ENCODE data around the gene DUOX2. TPM values are rescaled to one million over a fixed set of nuclear protein-coding genes. Genes with fewer than 3 reads are reported as not detected.
"Not testable (repeated sequence)": the region's sequence is repeated elsewhere in the genome, so short reads cannot be mapped to it uniquely, and the experiment has no call there.

DUOX2 gene
- total RNA-seq, 1 experiment from 2014 or later = 0.02 TPM

DNA sequence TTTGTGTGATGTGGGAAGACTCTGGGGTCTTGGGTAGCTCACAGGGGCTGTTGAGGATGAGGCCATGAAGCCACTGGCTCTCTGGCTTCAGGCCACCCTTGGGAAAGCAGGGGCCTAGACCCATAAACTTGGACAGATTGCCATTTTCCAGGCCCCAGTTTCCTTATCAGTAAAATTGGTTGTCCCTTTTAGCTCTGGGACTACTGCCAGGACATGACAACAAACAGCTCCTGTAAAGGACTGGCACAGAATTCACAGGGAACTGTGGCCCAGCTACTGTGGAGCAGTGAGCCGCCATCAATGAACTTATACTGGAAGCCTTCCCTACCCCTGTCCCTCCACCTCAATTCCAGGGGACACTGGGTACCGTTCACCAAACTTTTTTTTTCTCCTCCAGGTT, 36.6 kb downstream of the DUOX2 start:
- not testable (repeated sequence) for DNase-seq (ENCODE audit: extremely low read depth, low read depth)

DNA sequence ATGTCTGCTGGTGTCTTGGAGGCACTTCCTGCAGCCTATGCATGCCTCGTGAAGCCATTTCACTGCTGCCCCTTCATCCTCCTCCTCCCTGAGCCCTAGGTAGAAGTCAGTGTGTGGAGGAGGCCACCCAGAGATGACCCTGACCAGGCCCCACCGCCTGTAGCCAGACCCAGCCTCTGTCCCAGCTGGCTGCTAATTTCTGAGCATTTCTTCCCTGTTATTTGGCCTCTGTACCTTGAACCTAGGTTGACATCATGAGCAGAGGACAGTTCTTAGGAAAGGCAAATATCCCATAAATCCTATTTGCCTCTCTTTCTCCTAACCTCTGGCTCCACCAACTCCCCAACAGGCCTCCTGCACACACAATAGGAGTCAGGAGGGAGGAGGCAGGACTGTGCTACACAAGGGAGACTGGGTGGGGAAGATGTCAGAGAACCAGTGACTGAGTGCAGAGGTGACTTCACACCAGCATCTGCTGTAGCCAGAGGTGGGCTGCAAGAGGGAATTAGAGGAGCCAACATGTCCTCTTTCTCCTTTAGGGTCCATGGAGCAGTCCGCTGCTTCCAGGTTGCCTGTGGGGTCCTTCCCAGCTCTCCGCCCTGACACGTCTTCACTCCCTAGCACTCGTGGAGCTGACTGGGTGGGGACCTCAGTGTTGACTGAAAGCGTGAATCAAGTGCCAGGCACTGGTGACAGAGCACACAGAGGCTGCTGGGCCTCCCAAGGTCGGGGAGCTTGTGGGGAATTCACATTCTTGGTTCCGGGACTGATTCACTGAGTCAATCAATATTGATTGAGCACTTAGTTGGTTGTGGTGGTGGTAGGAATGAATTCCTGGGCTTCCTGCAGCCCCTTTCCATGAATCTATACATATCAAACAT, 38.3 kb downstream of the DUOX2 start:
- DNase-seq (ENCODE audit: extremely low read depth, low read depth) = not testable (repeated sequence)

DNA sequence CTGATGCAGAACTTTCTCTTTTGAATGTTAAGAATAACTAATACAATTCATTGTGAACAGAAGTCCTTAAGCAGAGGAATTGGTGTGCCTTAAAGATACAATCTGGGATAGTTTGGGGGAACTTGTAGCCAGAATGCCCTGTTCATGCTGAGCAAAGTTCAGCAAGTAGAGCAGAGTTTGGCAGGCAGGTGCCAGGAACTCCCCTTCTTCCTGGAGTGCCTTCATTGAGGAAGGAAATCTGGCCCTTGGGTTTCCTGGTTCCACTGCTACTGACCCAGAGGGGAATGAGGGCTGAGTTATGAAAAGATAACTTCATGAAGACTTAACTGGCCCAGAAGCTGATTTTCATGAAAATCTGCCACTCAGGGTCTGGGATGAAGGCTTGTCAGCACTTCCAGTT, 40.4 kb downstream of the DUOX2 start:
- not testable (repeated sequence) for DNase-seq (ENCODE audit: extremely low read depth, low read depth)

DNA sequence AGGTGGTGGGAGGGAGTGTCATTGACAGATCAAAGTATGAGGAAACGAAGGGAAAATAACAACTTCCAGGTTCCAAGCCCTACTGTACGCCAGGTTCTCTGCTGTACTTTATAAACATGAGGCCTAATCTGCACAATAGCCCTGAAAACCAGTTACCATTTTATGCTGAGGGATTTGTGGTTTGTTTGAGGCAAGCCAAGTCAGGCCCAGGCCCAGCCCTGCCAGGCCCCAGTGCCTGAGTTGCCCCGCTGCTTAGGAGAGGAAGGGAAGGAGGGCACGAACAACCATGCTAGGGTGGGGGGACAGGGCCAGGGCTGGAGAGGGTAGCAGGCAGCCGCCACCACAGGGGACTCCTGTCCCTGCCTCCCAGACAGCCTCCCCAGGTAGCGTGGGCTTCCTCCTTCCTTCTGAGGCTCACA, 44.0 kb downstream of the DUOX2 start:
- DNase-seq (ENCODE audit: extremely low read depth, low read depth) = not testable (repeated sequence)

DNA sequence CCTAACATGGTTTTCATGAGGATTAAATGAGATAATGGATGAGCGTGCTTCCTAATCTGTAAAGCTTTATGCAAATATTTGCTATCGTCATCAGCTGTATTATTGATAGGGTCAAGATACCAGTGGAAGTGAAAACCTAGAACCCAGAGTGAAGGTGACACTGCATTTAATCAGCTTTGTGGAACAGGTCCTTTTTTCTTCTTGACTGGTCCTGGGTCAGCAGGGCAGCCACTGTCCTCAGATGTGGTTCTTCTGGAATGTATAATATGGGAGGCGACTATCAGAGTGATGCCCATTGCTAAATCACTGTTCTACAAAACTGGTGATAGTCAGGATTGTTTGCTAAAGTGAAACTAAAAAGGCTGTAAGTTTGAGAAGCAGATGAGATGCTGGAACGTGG, 49.6 kb downstream of the DUOX2 start:
- no peak for DNase-seq (ENCODE audit: extremely low read depth, low read depth)

DNA sequence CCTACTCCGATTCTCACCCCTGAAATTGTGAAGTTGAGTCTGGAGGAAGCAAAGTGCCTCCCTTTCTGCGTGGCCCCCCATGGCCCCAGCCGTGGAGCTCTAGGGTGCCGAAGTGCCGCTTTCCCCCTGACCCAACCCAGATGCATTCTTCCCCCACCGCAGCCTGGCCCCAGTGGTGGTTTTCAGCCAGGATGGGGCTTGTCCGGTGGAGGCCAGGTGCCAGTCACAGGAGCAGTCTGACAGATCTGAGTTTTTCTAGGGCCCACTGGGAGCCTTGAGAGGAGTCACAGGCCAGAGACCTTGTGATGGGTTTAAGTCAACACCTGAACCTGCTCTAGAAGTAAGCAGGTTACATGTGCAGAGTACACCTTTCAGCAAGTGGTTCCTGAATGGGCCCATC, 51.7 kb downstream of the DUOX2 start:
- DNase-seq (ENCODE audit: extremely low read depth, low read depth) = not testable (repeated sequence)

DNA sequence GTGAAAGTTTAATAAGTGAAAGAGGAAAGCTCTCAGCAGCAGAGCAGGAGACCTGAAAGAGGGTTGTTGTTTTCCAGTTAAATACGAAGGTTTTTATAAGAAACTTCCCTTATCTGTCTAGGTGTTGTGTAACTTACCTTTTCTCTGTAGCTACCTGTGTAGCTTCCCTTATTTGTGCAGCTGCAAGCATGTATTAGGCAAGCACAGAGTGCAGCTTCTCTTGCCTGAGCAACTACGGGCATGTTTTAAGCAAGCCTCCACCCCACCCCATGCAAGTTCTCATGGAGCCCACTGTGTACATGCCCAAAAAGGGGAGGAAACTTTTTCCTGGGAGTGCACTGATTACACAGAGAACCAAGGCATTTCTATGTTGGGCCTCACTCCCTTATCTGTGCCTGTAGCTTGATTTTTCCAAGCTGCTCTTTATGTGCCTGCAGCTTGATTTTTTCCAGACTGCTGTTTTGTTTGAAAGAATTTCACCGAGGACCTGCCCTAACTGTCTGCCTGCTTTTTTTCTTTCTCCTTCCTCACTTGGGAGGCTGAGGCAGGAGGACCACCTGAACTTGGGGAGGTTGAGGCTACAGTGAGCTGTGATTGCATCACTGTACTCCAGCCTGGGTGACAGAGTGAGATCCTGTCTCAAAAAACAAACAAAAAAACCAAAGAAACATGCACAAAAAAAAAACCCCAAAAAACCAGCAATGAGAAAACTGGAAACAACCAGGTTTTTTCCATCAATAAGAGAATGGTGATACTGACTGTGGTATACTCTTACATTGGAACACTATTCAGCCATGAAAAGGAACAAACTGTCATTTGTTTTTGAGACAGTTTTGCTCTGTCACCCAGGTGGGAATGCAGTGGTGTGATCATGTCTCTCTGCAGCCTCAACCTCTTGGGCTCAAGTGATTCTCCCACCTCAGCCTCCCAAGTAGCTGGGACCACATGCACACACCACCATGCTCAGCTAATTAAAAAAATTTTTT, 55.0 kb downstream of the DUOX2 start:
- not testable (repeated sequence) for DNase-seq (ENCODE audit: extremely low read depth, low read depth)

DNA sequence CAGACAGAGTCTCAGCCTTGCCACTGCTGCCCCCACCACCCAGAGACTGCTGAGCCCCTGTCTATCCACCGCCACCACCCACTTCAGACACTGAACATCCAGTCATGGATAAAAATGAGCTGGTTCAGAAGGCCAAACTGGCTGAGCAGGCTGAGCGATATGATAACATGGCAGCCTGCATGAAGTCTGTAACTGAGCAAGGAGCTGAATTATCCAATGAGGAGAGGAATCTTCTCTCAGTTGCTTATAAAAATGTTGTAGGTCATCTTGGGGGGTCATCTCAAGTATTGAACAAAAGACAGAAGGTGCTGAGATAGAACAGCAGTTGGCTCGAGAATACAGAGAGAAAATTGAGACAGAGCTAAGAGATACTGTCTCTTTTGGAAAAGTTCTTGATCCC, 61.3 kb downstream of the DUOX2 start:
- not testable (repeated sequence) for DNase-seq (ENCODE audit: extremely low read depth, low read depth)

DNA sequence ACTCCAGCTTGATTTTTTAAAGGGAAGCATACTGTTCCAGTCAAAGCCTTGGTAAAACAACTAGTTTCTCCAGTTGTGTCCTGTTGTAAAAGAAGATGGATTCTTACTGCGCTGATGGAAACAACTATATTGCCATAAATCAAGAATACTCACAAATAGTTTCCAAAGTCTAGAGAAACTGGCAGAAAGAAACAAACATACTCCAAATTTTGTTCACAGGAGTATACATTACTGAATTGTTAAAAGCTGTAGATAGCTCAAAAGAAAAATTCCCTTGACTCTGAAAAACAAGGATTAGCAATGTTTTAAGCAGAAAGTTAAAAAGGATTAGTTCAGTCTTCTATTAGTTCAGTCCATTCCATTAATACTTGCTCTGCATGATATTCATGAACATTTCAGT, 63.4 kb downstream of the DUOX2 start:
- no peak for DNase-seq (ENCODE audit: extremely low read depth, low read depth)

DNA sequence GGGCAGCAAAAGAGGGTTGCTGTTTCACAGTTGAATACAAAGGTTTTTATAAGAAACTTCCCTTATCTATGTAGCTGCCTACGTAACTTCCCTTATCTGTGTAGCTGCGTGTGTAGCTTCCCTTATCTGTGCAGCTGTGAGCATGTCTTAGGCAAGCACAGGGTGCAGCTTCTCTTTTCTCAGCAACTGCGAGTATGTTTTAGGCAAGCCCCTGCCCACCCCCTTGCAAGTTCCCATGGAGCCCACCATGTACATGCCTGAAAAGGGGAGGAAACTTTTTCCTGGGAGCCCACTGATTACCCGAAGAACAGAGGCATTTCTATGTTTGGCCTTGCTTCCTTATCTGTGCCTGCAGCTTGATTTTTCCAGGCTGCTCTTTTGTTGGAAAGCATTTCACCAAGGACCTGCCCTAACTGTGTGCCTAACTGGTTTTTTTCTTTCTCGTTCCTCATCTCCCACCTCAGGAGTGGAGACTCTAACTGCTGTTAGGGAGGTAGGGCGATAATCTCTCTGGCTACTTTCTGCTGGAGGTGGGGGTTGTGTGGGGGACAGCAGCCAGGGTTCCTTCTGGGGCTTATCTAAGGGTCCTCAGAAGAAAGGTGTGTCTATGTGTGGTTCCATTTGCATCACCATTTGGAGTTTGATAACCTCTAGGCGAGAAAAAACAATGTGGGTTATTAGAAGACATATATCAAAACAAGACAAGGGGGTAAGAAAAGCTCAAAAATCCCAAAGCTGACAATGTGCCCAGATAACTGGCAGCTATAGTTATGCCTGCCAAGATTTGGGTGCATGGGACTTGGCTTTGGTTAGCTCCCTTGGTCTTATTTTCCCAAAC, 65.0 kb downstream of the DUOX2 start:
- DNase-seq (ENCODE audit: extremely low read depth, low read depth) = no peak

DNA sequence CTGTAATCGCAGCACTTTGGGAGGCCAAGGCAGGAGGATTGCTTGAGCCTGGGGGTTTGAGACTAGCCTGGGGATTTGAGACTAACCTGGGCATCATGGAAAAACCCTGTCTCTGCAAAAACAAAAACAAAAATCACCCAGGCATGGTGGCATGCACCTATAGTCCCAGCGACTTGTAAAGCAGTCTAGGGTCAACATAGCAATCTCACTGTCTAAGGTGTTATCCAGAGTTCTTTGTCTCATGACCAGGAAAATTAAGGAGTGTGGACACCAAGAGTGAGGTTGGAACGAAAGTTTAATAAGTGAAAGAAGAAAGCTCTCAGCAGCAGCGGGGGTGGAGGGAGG, 65.6 kb downstream of the DUOX2 start:
- not testable (repeated sequence) for DNase-seq (ENCODE audit: extremely low read depth, low read depth)

DNA sequence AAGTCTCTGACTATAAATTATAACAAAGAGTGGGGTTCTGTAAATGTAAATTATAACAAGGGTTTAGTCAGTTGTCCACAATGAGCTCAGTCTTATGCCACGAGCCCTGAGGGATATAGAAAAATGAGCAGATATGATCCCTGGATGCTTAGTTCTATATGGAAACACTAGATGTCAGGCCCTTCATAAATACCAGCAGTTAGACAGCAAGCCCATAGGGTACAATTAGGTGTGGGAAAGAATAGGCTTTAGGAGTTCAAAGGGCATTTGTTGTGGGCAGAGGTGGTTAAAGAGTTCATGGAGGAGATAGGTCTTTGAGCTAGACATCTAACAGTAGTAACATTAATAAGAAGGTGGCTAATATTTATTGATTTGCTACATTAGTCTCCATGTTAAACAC, 69.7 kb downstream of the DUOX2 start:
- not testable (repeated sequence) for DNase-seq (ENCODE audit: extremely low read depth, low read depth)

DNA sequence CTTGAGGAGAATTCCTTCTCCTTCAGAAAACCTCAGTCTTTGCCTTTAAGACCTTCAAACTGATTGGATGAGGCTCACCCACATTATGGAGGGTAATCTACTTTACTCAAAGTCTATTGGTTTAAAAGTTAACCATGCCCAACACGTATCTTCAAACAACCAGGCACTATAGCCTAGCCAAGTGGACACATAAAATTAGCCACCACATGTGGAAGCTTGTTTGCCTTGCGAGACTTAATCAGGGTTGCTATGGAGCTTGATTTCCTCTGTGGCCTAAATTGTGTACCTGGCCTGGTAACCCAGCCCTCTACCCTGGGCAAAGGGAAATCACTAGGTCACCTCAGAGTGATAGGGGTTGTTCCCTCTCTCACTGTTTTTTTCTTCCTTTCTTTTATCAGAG, 71.1 kb downstream of the DUOX2 start:
- DNase-seq (ENCODE audit: extremely low read depth, low read depth) = not testable (repeated sequence)

Small RNA genes within 50 kb of the gene (small RNA-seq; reads per million reads assigned to genes)
- 0 reads per million in 2 experiments for gene RF00019

Other genes starting within 250 kb of the DUOX2 start
- not detected in 2 replicates for gene TERB2, start 157.5 kb downstream of the DUOX2 start, total RNA-seq (2014; rRNA removed; shearing (Covaris generic))
- 65.1 and 65.5 TPM in 2 replicates for gene SORD, start 91.0 kb downstream of the DUOX2 start, total RNA-seq (2014; rRNA removed; shearing (Covaris generic))
- gene DUOXA2, start 154 bp upstream of the DUOX2 start, total RNA-seq (2014; rRNA removed; shearing (Covaris generic)) = not detected in 2 replicates
- gene DUOXA1, start 15.7 kb upstream of the DUOX2 start, total RNA-seq (2014; rRNA removed; shearing (Covaris generic)) = 0.97 and 0.98 TPM in 2 replicates
- gene DUOX1, start 15.8 kb upstream of the DUOX2 start, total RNA-seq (2014; rRNA removed; shearing (Covaris generic)) = not detected in 2 replicates
- gene SHF, start 73.8 kb upstream of the DUOX2 start, total RNA-seq (2014; rRNA removed; shearing (Covaris generic)) = 1.4 and 3.1 TPM in 2 replicates
- gene SLC28A2, start 138.1 kb upstream of the DUOX2 start, total RNA-seq (2014; rRNA removed; shearing (Covaris generic)) = not detected in 2 replicates

All from NCI-H460 (cell line).